ENCODE data around the gene DENND1A.

The DENND1A gene

DNA sequence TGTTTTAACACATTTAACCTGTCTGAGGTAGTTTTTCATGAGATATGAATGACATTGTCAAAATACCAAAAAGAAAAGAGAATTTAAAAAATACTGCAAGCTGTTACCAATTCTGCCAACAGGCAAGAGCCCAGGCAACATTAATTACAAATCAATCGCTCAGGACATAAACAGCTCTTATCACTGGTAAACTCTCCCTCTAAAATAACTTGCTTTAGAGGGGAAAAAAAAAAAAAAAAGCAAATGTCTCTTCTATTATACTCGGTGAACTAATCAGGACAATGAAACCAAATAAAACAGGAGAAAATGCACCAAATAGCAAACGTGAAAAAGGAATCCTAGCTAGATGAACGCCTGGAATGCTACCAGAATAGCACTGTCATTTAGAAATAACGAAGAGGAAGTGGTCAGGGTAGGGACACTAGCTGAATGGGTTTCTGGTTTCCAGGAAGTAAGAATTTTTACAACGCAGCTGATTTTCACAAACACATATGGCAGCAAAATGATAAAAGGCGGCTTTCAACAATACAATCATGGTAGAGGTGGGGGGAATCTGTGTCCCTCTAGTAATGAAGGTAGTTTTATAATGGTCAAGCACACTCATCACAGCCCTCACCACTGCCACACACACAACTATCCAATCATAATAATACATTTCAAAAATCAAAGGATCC is 94.9 kb downstream of the DENND1A start:
- H3K4me1 ChIP-seq (ENCODE audit: control insufficient read depth, insufficient read depth, low read length): no peaks in the 10 kb centered on the region
- H3K4me3 ChIP-seq (ENCODE audit: low read length in 2 of 2): no peak overlapping the region
- H3K36me3 ChIP-seq (ENCODE audit: control insufficient read depth in 2 of 2, insufficient read depth in 2 of 2, low read length in 2 of 2): peaks cover 0 to 5% of the 10 kb centered on the region in 2 donors
- H3K27me3 ChIP-seq (ENCODE audit: control insufficient read depth in 1 of 2, insufficient read depth in 2 of 2, low read length in 2 of 2): no peaks in the 10 kb centered on the region
- no peak overlapping the region for H3K9ac ChIP-seq (ENCODE audit: low read length in 2 of 2)
- H3K9me3 ChIP-seq (ENCODE audit: control insufficient read depth in 2 of 2, low read length in 2 of 2): no peaks in the 10 kb centered on the region
- no peak overlapping the region for H3K27ac ChIP-seq (ENCODE audit: low read length)

DNA sequence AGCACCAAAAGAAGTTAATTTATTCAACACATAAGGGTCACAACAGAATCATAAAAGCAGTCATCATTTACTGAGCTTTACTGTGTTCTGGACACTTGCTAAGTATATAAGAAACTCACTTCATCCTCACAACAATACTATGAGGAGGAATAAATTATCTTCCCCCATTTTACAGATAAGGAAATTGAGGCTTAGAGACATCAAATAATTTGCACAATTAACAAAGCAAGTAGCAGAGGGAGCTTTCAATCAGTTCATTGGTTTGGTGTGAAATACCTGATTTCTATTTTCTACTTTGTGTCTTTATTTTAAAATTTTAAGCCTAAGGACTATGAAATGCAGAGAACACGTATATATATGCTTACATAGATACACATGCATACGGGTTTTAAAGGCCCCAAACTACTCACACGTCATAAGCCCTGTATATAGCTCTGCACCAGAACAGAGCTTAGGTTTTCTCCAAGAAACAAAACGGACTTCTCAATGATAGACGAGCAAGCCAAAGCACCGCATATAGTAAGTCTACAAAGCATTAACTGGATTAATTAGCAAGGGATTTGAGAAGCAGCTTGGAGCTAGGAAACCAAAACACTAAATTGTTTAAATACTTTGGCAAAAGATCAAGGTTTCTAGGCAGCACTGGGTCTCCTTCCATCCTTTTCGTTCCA is 95.6 kb downstream of the DENND1A start:
- Histone ChIP-seq H3K27ac (ENCODE audit: low read length) (no peak overlapping the region), H3K36me3 (ENCODE audit: control insufficient read depth in 2 of 2, insufficient read depth in 2 of 2, low read length in 2 of 2) (peaks cover 0 to 5% of the 10 kb centered on the region in 2 donors), H3K4me3 (ENCODE audit: low read length in 2 of 2) (no peak overlapping the region), H3K4me1 (ENCODE audit: control insufficient read depth, insufficient read depth, low read length) (no peaks in the 10 kb centered on the region), H3K9ac (ENCODE audit: low read length in 2 of 2) (no peak overlapping the region), H3K9me3 (ENCODE audit: control insufficient read depth in 2 of 2, low read length in 2 of 2) (no peaks in the 10 kb centered on the region), H3K27me3 (ENCODE audit: control insufficient read depth in 1 of 2, insufficient read depth in 2 of 2, low read length in 2 of 2) (no peaks in the 10 kb centered on the region)

DNA sequence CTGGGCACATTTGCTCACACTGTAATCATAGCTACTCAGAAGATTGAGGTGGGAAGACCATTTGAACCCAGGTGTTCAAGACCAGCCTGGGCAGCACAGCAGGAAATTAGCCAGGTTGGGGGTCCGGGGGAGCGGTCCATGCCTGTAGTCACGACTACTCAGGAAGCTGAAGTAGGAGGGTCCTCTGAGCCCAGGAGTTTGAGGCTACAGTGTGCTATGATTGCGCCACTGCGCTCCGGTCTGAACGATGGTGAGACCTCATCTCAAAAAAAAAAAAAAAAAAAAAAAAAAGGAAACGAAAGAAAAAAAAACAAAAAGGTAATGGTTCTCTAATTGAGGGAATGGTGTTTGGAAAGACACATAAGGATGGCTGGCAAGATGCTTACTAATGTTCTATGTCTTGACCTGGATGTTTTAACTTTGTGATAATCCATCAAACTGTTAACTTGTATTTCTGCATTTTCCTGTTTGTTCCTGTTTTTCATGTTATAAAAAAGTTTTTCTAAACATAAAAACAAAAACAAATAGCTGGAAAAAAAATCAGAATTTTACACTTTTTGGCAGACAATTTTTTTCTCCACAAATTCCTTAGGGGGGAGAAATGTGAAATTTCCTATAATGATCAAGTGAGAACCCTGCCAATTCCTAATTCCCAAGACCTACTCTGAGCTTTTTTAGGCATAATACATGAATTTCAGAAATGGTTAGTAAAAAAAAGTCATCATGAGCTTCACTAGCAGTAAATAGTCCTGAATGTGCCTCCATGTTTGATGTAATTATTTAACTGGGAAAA is 96.9 kb downstream of the DENND1A start:
- peaks cover 0 to 9% of the 10 kb centered on the region in 2 donors for H3K9me3 ChIP-seq (ENCODE audit: control insufficient read depth in 2 of 2, low read length in 2 of 2)
- no peaks in the 10 kb centered on the region for H3K27me3 ChIP-seq (ENCODE audit: control insufficient read depth in 1 of 2, insufficient read depth in 2 of 2, low read length in 2 of 2)
- H3K4me3 ChIP-seq (ENCODE audit: low read length in 2 of 2): no peak overlapping the region
- peaks cover 0 to 5% of the 10 kb centered on the region in 2 donors for H3K36me3 ChIP-seq (ENCODE audit: control insufficient read depth in 2 of 2, insufficient read depth in 2 of 2, low read length in 2 of 2)
- H3K4me1 ChIP-seq (ENCODE audit: control insufficient read depth, insufficient read depth, low read length): no peaks in the 10 kb centered on the region
- no peak overlapping the region for H3K9ac ChIP-seq (ENCODE audit: low read length in 2 of 2)
- H3K27ac ChIP-seq (ENCODE audit: low read length): no peak overlapping the region

DNA sequence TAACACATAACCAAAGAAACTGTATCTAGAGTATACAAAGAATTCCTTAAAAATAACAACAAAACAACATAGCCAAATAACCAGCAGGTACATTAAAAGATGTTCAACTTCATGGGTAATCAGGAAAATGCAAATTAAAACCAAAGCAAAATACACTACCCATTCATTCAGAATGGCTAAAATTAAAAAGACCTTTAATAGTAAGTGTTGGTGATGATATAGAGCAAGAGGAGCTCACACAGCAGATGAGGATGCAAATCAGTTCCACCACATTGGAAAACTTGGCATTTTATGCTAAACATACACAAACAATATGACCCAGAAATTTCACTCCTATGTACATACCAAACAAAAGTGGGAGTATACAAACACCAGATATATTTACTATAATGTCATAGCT is 97.8 kb downstream of the DENND1A start:
- Histone ChIP-seq H3K4me3 (ENCODE audit: low read length in 2 of 2) (no peak overlapping the region), H3K9ac (ENCODE audit: low read length in 2 of 2) (no peak overlapping the region), H3K27ac (ENCODE audit: low read length) (no peak overlapping the region), H3K9me3 (ENCODE audit: control insufficient read depth in 2 of 2, low read length in 2 of 2) (peaks cover 0 to 9% of the 10 kb centered on the region in 2 donors), H3K27me3 (ENCODE audit: control insufficient read depth in 1 of 2, insufficient read depth in 2 of 2, low read length in 2 of 2) (no peaks in the 10 kb centered on the region), H3K4me1 (ENCODE audit: control insufficient read depth, insufficient read depth, low read length) (no peaks in the 10 kb centered on the region), H3K36me3 (ENCODE audit: control insufficient read depth in 2 of 2, insufficient read depth in 2 of 2, low read length in 2 of 2) (peaks cover 0 to 5% of the 10 kb centered on the region in 2 donors)

DNA sequence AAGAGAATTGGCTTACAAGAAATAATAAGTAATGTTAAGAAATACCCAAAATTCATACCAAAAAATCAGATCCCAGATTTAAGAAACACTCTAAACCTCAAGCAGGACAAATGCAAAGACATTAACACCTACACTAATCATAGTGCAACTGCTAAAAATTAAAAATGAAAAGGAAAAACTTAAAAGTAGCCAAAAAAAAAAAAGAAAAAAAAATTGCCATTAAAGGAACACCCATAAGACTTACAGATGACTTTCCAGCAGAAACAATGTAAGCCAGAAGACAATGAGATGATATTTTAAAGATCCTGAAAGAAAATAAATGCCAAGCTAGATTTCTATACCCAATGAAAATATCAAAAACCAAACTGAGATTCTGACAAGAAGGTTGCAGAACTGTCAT is 101.5 kb downstream of the DENND1A start:
- Histone ChIP-seq H3K4me3 (ENCODE audit: low read length in 2 of 2) (no peak overlapping the region), H3K27ac (ENCODE audit: low read length) (no peak overlapping the region), H3K9ac (ENCODE audit: low read length in 2 of 2) (no peak overlapping the region)

DNA sequence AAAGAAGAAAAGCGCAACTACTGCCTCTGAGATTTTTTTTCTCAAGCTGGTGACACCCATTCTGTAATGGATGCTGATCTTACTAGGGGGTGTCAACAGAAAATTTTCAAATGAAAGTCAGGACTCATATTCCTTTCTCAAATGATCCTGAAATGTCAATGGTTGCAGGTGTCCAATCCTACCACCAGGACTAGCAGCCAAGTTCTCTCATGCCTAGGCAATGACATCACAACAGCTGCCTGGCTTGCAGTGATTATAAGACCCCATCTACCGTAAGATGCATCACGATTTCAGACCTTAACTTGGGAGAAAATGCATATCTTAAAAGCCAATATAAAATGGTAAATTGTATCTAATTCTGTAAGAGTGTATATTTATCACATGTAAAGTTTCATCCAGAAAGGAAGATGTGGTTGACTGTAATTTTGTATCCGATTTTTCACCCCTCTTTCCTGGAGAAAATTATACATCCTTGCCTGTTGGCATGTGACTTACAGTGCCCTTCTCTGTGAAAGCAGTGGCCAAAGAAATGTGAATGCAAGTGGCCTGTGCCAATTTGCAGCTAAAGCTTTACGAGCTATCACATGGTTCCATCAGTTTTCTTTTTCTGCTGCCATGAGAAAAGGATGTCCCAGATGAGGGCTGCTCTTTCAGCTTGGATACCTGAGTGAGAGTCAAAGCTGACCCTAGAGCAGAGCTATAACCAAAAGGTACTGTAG is 104.4 kb downstream of the DENND1A start:
- H3K27ac ChIP-seq (ENCODE audit: low read length): no peak overlapping the region
- no peak overlapping the region for H3K4me3 ChIP-seq (ENCODE audit: low read length in 2 of 2)
- no peaks in the 10 kb centered on the region for H3K4me1 ChIP-seq (ENCODE audit: control insufficient read depth, insufficient read depth, low read length)
- H3K27me3 ChIP-seq (ENCODE audit: control insufficient read depth in 1 of 2, insufficient read depth in 2 of 2, low read length in 2 of 2): no peaks in the 10 kb centered on the region
- no peak overlapping the region for H3K9ac ChIP-seq (ENCODE audit: low read length in 2 of 2)
- no peaks in the 10 kb centered on the region for H3K36me3 ChIP-seq (ENCODE audit: control insufficient read depth in 2 of 2, insufficient read depth in 2 of 2, low read length in 2 of 2)
- peaks cover 0 to 9% of the 10 kb centered on the region in 2 donors for H3K9me3 ChIP-seq (ENCODE audit: control insufficient read depth in 2 of 2, low read length in 2 of 2)

More for the DNA sequence above, 101.5 kb downstream of the DENND1A start:
- Histone ChIP-seq H3K9me3 (ENCODE audit: control insufficient read depth in 2 of 2, low read length in 2 of 2) (peaks cover 0 to 9% of the 10 kb centered on the region in 2 donors), H3K27me3 (ENCODE audit: control insufficient read depth in 1 of 2, insufficient read depth in 2 of 2, low read length in 2 of 2) (no peaks in the 10 kb centered on the region), H3K36me3 (ENCODE audit: control insufficient read depth in 2 of 2, insufficient read depth in 2 of 2, low read length in 2 of 2) (peaks cover 0 to 5% of the 10 kb centered on the region in 2 donors), H3K4me1 (ENCODE audit: control insufficient read depth, insufficient read depth, low read length) (no peaks in the 10 kb centered on the region)

DNA sequence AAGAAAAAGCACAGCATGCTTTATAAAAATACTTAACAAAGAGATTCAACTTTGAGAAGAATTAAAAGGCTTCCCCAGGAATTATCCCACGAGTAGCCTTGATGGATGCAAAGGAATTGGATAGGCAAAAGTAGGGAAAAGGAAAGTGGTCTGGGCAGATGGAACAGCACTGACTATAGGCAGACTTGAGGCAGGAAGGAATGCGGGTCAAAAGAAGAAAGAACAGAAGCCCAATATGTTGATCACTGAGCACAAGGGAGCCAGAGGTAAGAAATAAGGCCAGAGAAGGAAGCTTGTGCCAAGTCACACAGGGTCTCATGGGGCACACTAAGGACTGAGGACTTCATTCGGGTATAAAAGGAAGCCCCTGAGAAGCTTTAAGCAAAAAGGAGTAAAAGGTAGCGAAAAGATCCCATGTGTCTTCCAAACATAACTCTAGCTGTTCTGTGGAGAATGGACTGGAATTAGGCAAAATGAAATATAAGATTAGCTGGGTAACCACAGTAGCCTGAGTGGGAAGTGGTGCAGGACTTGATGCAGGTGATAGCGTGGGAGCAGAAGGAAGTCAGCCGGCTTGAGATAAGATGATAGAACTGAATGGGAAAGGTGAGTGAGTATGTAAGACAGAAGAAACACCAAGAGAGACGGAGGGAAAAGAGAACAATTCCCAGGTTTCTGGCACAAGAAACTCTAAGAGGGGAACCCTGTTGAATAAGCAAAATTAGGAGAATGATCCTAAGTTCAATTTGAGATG is 106.6 kb downstream of the DENND1A start:
- Histone ChIP-seq H3K4me3 (ENCODE audit: low read length in 2 of 2) (no peak overlapping the region), H3K9me3 (ENCODE audit: control insufficient read depth in 2 of 2, low read length in 2 of 2) (peaks cover 0 to 3% of the 10 kb centered on the region in 2 donors), H3K27ac (ENCODE audit: low read length) (no peak overlapping the region), H3K27me3 (ENCODE audit: control insufficient read depth in 1 of 2, insufficient read depth in 2 of 2, low read length in 2 of 2) (no peaks in the 10 kb centered on the region), H3K36me3 (ENCODE audit: control insufficient read depth in 2 of 2, insufficient read depth in 2 of 2, low read length in 2 of 2) (no peaks in the 10 kb centered on the region), H3K9ac (ENCODE audit: low read length in 2 of 2) (no peak overlapping the region), H3K4me1 (ENCODE audit: control insufficient read depth, insufficient read depth, low read length) (no peaks in the 10 kb centered on the region)

DNA sequence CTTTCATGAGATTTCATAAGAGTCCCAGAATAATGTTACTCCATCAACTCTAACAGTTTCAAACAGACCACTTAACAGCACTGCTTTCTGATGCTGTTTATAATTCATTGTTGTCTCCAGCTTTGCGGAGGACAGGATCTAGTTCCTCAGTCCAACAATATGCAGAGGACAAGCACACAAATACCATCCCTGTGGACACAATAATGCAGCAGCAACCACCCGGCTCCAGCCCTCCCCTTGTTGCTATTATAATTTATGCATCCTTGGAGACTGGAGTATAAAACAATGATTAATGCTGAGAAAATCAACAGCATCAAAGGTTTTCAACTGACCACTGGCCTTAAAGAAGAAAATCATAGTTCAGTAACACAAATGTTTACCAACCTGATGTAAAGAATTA is 108.3 kb downstream of the DENND1A start:
- no peaks in the 10 kb centered on the region for H3K4me1 ChIP-seq (ENCODE audit: control insufficient read depth, insufficient read depth, low read length)
- H3K4me3 ChIP-seq (ENCODE audit: low read length in 2 of 2): no peak overlapping the region
- no peaks in the 10 kb centered on the region for H3K36me3 ChIP-seq (ENCODE audit: control insufficient read depth in 2 of 2, insufficient read depth in 2 of 2, low read length in 2 of 2)
- no peak overlapping the region for H3K9ac ChIP-seq (ENCODE audit: low read length in 2 of 2)
- no peaks in the 10 kb centered on the region for H3K9me3 ChIP-seq (ENCODE audit: control insufficient read depth in 2 of 2, low read length in 2 of 2)
- no peaks in the 10 kb centered on the region for H3K27me3 ChIP-seq (ENCODE audit: control insufficient read depth in 1 of 2, insufficient read depth in 2 of 2, low read length in 2 of 2)
- H3K27ac ChIP-seq (ENCODE audit: low read length): no peak overlapping the region

DNA sequence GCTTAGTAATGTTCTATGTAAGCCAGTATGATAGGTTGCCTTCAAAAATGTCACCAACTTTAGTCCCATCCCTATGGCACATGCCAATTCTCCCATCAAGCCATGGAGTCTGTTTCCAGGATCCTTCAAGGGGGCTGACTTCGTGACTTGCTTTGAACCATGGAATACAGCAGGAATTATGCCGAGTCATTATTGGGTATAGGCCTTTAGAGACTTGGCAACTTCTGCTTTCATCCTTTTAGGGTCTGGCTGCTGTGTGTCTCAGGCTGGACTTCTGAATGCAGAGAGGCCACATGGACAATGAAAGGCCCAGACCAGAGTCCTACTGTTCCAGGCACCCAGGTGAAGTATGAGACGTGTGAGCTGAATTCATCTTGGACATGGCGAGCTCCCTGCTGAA is 109.8 kb downstream of the DENND1A start:
- H3K4me1 ChIP-seq (ENCODE audit: control insufficient read depth, insufficient read depth, low read length): no peaks in the 10 kb centered on the region
- H3K27ac ChIP-seq (ENCODE audit: low read length): no peak overlapping the region
- H3K9me3 ChIP-seq (ENCODE audit: control insufficient read depth in 2 of 2, low read length in 2 of 2): no peaks in the 10 kb centered on the region
- H3K4me3 ChIP-seq (ENCODE audit: low read length in 2 of 2): no peak overlapping the region
- H3K9ac ChIP-seq (ENCODE audit: low read length in 2 of 2): no peak overlapping the region
- H3K27me3 ChIP-seq (ENCODE audit: control insufficient read depth in 1 of 2, insufficient read depth in 2 of 2, low read length in 2 of 2): no peaks in the 10 kb centered on the region
- H3K36me3 ChIP-seq (ENCODE audit: control insufficient read depth in 2 of 2, insufficient read depth in 2 of 2, low read length in 2 of 2): no peaks in the 10 kb centered on the region
